Stimulated activated CD8-positive, alpha-beta memory T cell treated with anti-CD3 and anti-CD28 coated beads, Interleukin-15, amount 100 ng/mL, for 48 hours (primary cell): Measurements from ENCODE around the gene MGAT4C.

Source experiments
- DNase-seq, 2 donors: peaks; one replicate each; pipeline ENCODE4 v3.0.0-alpha.2; 2020; ENCODE audit warnings: low read depth in 2 of 2

The MGAT4C gene

GRCh38 chr12:86229772-86230171, 26.4 kb downstream of the MGAT4C start:
- DNase-seq: no peak

- no peak for DNase-seq
These were observed 27.5 kb downstream of the MGAT4C start for GRCh38 chr12:86228656-86229055.

- DNase-seq: no peak
These were observed 29.7 kb downstream of the MGAT4C start for GRCh38 chr12:86226481-86226880.

- DNase-seq: no peak
These were observed 39.6 kb downstream of the MGAT4C start for GRCh38 chr12:86216591-86216990.

GRCh38 chr12:86213012-86213411, 43.2 kb downstream of the MGAT4C start:
- no peak for DNase-seq

GRCh38 chr12:86198696-86199444, 57.3 kb downstream of the MGAT4C start:
- DNase-seq: no peak

DNA sequence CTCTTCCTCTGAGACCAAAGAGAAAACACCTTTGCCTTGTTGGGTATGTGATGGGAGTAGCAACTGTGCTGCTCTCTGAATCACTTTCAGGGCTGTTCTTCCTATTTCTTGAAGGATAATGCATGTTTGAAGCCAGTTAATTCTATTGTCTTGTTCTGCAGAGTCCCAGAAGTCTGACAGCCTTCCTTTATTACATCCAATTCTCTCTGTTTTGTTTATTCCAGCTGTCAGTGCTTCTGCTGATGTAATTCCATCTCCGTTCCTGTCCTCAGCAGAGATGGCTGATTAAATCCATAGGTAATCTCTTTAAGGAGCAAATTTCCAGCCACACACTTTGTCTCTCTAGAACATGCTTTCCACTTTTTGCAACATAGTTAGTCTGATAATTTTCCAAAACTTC, 59.7 kb downstream of the MGAT4C start:
- DNase-seq: no peak

- DNase-seq: no peak
These were observed 61.5 kb downstream of the MGAT4C start for GRCh38 chr12:86194721-86195120.

DNA sequence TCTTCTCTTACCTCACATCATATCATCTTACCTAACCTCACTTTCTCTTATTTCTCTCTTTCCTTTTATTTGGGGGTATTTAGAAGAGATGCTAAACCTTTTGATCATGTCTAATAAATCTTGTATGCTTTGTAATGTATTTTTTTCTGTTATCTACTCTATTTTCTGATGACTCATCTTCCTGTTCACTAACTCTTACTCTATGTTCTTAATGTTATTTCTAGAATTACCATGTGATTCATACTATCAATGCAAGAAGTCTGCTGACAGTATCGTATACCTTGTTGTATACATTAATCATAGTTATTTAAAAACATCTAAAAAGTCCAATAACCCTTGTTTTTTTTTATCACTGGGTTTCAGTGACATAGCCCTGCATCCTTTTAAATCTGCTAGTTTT, 62.3 kb downstream of the MGAT4C start:
- no peak for DNase-seq

DNA sequence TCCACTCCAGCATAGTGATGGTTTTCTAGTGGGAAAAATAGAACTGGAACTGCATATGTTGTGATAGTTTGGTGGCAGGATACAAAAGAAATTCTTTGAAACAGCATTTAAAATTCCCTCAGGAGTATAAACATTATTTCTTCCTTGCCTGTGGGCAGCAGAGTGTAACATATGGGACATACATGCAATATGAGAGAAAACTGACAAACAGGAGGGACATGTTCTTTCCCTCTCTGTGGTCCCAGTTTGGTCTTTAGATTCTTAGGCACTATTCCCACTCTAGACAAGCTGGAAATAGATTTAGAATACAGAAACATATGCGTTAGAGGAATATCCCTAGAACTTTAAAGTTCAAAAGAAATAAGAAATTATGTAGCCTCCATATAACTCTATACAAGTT, 68.0 kb downstream of the MGAT4C start:
- DNase-seq: no peak

DNA sequence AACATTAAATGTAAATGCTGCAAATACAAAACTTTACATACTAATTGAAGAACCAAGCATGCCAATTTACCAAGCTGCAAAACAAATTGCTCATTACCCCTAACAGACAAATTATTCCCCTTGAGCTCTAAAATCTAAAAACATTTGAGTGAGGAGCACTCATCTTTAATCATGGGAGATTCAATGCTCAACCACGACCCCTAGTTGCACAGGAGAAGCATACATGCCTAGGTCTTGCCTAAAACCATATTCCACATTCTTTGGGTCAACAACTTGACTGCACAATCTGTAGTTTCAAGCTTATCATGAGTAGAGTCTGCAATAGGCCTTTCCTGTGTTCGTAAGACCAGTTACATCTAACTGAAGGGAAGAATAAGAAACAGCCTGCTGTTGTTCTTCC, 69.7 kb downstream of the MGAT4C start:
- DNase-seq: no peak

DNA sequence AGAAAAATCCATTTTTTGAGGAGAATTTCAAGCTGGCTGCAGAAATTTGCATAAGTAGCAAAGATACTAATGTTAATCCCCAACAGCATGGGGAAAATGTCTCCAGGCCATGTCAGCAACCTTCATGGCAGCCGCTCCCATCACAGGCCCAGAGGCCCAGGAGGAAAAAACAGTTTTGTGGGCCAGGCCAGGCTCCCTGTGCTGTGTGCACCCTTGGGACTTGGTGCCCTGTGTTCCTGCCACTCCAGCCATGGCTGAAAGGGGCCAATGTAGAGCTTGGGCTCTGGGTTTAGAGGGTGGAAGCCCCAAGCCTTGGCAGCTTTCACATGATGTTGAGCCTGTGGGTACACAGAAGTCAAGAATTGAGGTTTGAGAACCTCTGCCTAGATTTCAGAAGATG, 76.3 kb downstream of the MGAT4C start:
- no peak for DNase-seq

- DNase-seq: no peak
These were observed 82.0 kb downstream of the MGAT4C start for GRCh38 chr12:86174188-86174587.

DNA sequence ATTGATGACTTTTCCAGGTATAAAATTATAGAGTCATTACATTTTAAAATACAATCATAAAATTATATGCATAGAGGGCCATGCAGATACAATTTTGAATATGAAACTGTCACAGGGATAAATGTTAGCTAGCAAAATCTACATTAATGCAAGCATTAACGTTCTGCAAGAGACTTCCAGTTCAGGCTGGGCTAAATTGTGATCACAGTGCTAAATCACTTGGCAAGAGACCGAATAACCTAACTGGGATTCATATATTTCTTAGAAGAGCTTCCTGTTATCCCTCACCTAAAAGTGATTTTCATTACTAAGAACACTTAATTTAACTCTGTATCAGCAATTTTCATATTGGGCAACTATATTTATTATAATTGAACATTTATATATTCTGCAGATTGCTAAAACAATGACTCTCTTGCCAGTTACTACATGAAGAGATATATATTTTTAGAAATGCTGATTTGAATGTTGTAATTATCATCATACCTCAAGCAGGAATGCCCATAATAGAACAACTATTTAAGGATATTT, 83.2 kb downstream of the MGAT4C start:
- no peak for DNase-seq

DNA sequence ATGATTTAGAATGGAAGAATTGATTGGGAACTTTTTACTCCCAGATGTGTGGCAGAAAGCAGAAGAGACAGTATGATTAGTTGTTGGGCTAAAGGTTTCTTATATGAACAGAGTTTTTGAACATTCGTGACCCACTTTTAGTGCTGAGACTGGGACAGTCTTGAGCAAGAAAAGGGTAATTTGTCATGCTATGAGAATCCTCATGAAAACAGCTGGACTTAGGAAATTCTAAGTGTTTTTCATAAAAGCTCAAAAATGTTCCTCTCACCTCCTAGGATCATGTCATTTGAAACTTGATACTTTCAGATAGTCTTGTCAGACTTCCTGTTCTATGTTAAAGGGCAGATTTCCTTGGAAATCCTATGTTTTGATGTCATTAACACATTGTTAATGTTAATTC, 86.1 kb downstream of the MGAT4C start:
- DNase-seq: no peak

DNA sequence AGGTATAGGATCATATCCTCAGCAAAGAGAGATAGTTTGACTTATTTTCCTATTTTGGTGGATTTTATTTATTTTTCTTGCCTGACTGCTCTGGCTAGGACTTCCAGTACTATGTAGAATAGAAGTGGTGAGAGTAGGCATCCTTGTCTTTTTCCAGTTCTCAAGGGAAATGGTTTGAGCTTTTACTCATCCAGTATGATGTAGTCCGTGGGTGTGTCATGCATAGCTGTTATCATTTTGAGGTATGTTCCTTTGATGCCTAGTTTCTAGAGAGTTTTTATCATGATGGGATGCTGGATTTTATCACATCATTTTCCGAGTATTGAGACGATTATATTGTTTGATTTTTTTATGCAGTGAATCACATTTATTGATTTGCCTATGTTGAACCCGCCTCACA, 97.2 kb downstream of the MGAT4C start:
- DNase-seq: no peak

GRCh38 chr12:86154620-86155019, 101.6 kb downstream of the MGAT4C start:
- no peak for DNase-seq

- DNase-seq: no peak
These were observed 107.6 kb downstream of the MGAT4C start for GRCh38 chr12:86148612-86149011.

GRCh38 chr12:86148071-86148470, 108.1 kb downstream of the MGAT4C start:
- DNase-seq: no peak

GRCh38 chr12:86145156-86145555, 111.0 kb downstream of the MGAT4C start:
- no peak for DNase-seq

DNA sequence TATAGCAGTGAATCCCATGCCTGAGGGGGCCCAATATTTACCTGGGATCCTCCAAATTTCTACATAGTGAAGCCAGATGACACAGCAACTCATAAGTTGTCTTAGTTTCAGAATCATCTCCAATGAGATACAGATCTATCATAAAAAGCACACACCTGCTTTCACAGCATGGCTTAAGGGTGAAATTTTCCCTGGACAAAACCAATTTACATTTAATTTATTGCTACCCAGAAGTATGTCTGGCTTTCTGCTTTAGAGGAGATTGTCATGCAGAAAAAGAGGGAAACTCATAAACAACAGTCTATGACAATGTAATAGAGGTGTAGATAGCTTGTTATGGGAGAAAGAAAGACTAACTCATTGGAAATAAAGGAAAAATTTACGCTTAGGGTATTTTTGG, 113.0 kb downstream of the MGAT4C start:
- no peak for DNase-seq

GRCh38 chr12:86139671-86140070, 116.5 kb downstream of the MGAT4C start:
- no peak for DNase-seq

DNA sequence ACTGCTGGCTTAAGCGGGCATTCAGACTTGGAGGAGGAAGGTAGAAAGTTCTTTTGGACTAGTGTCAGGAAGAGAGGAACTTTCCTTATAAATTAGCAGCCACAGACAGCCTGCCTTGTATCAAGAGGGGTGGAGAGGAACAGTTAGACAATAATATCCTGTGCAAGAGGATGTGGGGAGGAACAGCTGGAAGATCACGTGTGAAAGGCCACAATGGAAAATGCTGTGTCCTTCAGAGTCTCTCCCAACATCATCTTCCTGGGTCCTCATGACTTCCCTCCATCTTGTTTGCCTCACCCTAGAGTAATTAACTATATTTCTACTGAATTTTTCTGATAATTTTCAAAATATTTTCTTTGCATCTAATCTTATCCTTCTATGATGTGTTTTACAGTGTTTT, 117.4 kb downstream of the MGAT4C start:
- DNase-seq: no peak

GRCh38 chr12:86137936-86138335, 118.3 kb downstream of the MGAT4C start:
- no peak for DNase-seq
